ENCODE results near the gene CPEB3. TPM values are rescaled to one million over a fixed set of nuclear protein-coding genes. Genes with fewer than 3 reads are reported as not detected.

Gene CPEB3
- polyA plus RNA-seq, 2 of the 4 experiments (the other 2 are of a cell fraction), result 0.37 to 0.41 TPM

- FAIRE-seq (no peak), DNase-seq (ENCODE audit: low read depth in 1 of 2, low spot score in 1 of 2) (no peak), ATAC-seq (no peak)
- Histone ChIP-seq H3K4me2 (no peak overlapping the region), H3K4me1 (no peaks in the 10 kb centered on the region), H3K27ac (no peak overlapping the region), H3K9me3 (no peaks in the 10 kb centered on the region), H3K4me3 (no peak overlapping the region)
- TF ChIP-seq EP300 (IDR thresholded peaks at IDR 0.05) (no peak), MAX (IDR thresholded peaks at IDR 0.05) (no peak), HES2 (IDR thresholded peaks at IDR 0.05) (no peak), SMC3 (IDR thresholded peaks at IDR 0.05) (no peak), CBX8 (IDR thresholded peaks at IDR 0.05) (no peak), RAD21 (conservative IDR thresholded peaks at IDR 0.05 in 1 of 2, IDR thresholded peaks at IDR 0.05 in 1 of 2) (no peak), EHF (CRISPR knock-in tag; IDR thresholded peaks at IDR 0.05) (no peak), FOSB (CRISPR knock-in tag; IDR thresholded peaks at IDR 0.05) (no peak), NFE2L2 (conservative IDR thresholded peaks at IDR 0.05; ENCODE audit: low read length) (no peak), ZC3H11A (IDR thresholded peaks at IDR 0.05) (no peak), CEBPB (IDR thresholded peaks at IDR 0.05) (no peak), MAZ (IDR thresholded peaks at IDR 0.05; ENCODE audit: borderline replicate concordance, low read depth, low read length) (no peak), REST (IDR thresholded peaks at IDR 0.05) (no peak), NR3C1 (IDR thresholded peaks at IDR 0.05) (no peak), HOXB5 (CRISPR knock-in tag; IDR thresholded peaks at IDR 0.05) (no peak), KDM1A (IDR thresholded peaks at IDR 0.05; ENCODE audit: low read depth) (no peak), TFCP2L1 (CRISPR knock-in tag; IDR thresholded peaks at IDR 0.05) (no peak), CHD4 (IDR thresholded peaks at IDR 0.05; ENCODE audit: borderline replicate concordance) (no peak), USF2 (IDR thresholded peaks at IDR 0.05) (no peak)
- ChIA-PET CTCF (interaction anchor here (0.6 to 3.3 kb wide), 3 partner anchors 8 to 213 kb away, joined by 5 to 22 read pairs (median 7); partner anchors contain the start of genes CPEB3 and MARCHF5), POLR2A (no interaction called here)
- 73% methylated on average over 6 of the region's 6 CpGs for WGBS (ENCODE audit: missing lambda C conversion rate)
These were observed 211.9 kb downstream of the CPEB3 start for GRCh38 chr10:92079003-92079402.

- Histone ChIP-seq H3K4me1 (no peaks in the 10 kb centered on the region), H3K27ac (no peak overlapping the region), H3K4me2 (no peak overlapping the region), H3K9me3 (no peaks in the 10 kb centered on the region), H3K4me3 (no peak overlapping the region)
- no peak for DNase-seq (ENCODE audit: low read depth in 1 of 2, low spot score in 1 of 2)
- ChIA-PET POLR2A (no interaction called here), CTCF (interaction anchor here (3.3 kb wide), 1 partner anchor 11 kb away, joined by 22 read pairs; no protein-coding TSS in a partner anchor)
- TF ChIP-seq EHMT2 (IDR thresholded peaks at IDR 0.05; ENCODE audit: low read depth) (no peak), FOXS1 (CRISPR knock-in tag; IDR thresholded peaks at IDR 0.05) (no peak), ATOH8 (CRISPR knock-in tag; IDR thresholded peaks at IDR 0.05; ENCODE audit: low read depth) (no peak), MAX (IDR thresholded peaks at IDR 0.05) (no peak), FOSL2 (IDR thresholded peaks at IDR 0.05) (no peak), FOSL2 (CRISPR knock-in tag; IDR thresholded peaks at IDR 0.05) (no peak), E2F6 (IDR thresholded peaks at IDR 0.05; ENCODE audit: borderline replicate concordance, low read depth) (no peak), ESRRA (IDR thresholded peaks at IDR 0.05; ENCODE audit: borderline replicate concordance, low read length) (no peak), CBX2 (IDR thresholded peaks at IDR 0.05; ENCODE audit: borderline replicate concordance, low read depth) (no peak), RFX5 (IDR thresholded peaks at IDR 0.05) (no peak), HDAC2 (IDR thresholded peaks at IDR 0.05) (no peak)
- FAIRE-seq, result no peak
- no peak for ATAC-seq
These were observed 214.2 kb downstream of the CPEB3 start for GRCh38 chr10:92076722-92077121.
